Right lobe of liver (tissue), 4 donors: ENCODE results near the gene GSN.

Experiments
- CTCF ChIP-seq, 4 donors: fragments of 200-600 bp in 3 of 4; fragments of 450-650 bp in 1 of 4; IDR thresholded peaks; one replicate each; pipeline versions ENCODE4 v1.5.1 to v1.8.0; 2016 to 2022; ENCODE audit warnings: antibody characterized with exemption in 4 of 4, mild to moderate bottlenecking in 2 of 4
- POLR2A ChIP-seq: fragments of 450-650 bp; IDR thresholded peaks from one replicate; pipeline ENCODE4 v1.6.1; 2017; ENCODE audit warnings: antibody characterized with exemption, mild to moderate bottlenecking
- donor health status: DM: no; HTN: no; CAD: no.
- donor health status: DM: no; HTN: no; CAD: no.
- donor health status: DM: no; HTN: yes; CAD: no.

GRCh38 chr9:121367306-121368137 is 99.6 kb downstream of the GSN start:
- TF ChIP-seq CTCF (IDR thresholded peaks at IDR 0.05) (no peak), POLR2A (no peak)
